Stimulated activated naive B cell treated with anti-CD40 and anti-IgM and Interleukin-4, amounts not matched to agents 10 μg/mL and 1 μg/mL and 100 μg/mL, for 72 hours (primary cell): ENCODE results near the gene HOXA7.

Source experiments
- ATAC-seq, 2 donors: fragments of 150-1000 bp; cut with Tn5 transposase; replicated peaks; 2 replicates each; pipeline ENCODE4 v1.10.0; 2021; ENCODE audit warnings: moderate library complexity in 1 of 2
- DNase-seq: peaks from one replicate; pipeline ENCODE4 v3.0.0; 2021
- H3K27ac Mint-ChIP-seq: one replicate; pipeline ENCODE4 v1.8.0; 2022; ENCODE audit warnings: mild to moderate bottlenecking, mixed read lengths
- H3K27me3 Mint-ChIP-seq, 2 donors: one replicate each; pipeline ENCODE4 v1.8.0; 2022; ENCODE audit warnings: mixed read lengths in 2 of 2
- H3K36me3 Mint-ChIP-seq, 2 donors: one replicate each; pipeline ENCODE4 v1.8.0; 2022; ENCODE audit warnings: mixed read lengths in 2 of 2, mild to moderate bottlenecking in 1 of 2
- H3K4me1 Mint-ChIP-seq, 2 donors: one replicate each; pipeline ENCODE4 v1.8.0; 2022; ENCODE audit warnings: mixed read lengths in 2 of 2, mild to moderate bottlenecking in 1 of 2
- H3K4me3 Mint-ChIP-seq, 2 donors: one replicate each; pipeline ENCODE4 v1.8.0; 2022; ENCODE audit warnings: mild to moderate bottlenecking in 2 of 2, mixed read lengths in 2 of 2, moderate library complexity in 1 of 2
- H3K9me3 Mint-ChIP-seq, 2 donors: one replicate each; pipeline ENCODE4 v1.8.0; 2022; ENCODE audit warnings: mixed read lengths in 2 of 2, mild to moderate bottlenecking in 1 of 2

The HOXA7 gene

DNA sequence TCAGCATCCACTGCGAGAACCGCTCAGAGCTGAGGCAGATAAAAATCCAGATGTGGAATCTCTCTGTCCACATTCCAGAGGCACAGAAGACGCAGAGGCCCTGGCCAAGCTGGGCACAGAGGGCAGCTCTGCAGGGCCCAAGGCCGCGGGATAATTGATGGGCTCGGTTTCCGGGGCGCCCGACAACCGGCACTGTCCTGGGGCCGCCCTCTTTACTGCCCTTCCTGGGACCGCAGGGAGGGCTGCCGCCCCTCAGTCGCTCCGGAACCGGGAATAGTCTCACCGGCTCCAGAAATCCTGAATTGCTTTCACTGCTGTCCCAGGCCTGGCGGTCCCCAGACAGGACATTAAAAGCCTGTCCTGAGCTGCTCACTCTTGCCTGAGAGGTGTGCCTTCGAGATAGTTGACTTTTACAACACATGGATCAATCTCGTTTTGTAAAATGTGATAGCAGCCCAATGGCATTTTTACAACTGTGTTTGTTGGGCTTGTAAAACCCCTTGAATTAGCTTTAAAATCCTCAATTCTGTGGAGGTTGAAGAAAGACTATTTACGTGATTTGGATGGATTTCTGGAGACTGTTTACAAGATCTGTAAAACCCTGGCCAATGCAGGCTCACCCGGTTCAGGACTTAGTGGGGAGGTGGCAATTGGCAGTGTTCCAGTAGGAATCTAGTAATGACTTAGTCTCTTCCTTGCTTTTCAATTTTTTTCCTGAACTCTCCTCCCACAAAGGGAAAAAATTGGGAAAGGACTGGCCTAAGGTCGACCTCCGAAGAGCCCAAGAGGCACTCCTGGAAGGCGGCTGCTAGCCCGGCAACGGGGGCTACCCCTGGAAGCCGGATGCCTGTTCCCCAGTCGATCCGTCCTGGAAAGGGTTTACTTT is 7.5 kb downstream of the HOXA7 start:
- H3K9me3 Mint-ChIP-seq, result peaks cover 0 to 4% of the 10 kb centered on the region in 2 donors

DNA sequence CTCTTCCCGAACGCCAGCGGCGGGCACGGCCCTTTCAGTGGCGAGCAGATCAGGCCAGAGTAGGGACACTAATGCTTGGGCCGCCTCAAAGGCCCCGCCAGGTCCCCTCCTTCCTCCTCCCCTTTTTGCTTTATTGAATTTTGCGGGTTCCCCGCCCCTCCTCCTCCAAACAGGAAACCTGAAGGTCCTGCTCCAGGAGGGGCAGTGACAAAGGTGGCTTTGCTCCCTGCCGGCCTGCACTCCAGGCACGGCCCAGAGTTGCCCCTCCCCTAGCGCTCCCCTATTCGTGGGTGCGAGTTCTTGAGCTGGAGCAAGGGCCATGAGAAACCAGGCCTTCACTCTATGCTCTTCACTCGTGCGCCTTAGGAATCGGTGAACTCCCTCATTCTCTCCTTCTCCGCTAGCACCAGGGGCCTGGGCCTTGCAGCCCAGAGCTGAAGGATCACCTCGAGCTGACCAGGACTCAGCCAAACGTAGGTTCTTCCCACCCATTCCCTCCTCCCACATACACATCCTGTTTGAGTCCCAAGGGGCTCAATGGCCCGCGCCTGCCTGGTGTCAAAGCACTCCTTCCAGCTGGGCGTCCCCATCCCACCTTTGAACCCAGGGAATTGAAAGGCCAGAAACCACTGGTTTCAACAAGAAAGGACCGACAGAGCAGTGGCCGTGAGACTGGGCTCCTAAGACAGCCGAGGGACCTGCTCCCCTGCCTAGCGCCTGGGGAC is 8.3 kb downstream of the HOXA7 start:
- Mint-ChIP-seq H3K36me3 (no peaks in the 10 kb centered on the region), H3K27ac (peak overlapping the region; percentile 88), H3K4me1 (peaks cover 36 to 43% of the 10 kb centered on the region in 2 donors), H3K27me3 (peaks cover 56 to 84% of the 10 kb centered on the region in 2 donors), H3K9me3 (peaks cover 0 to 4% of the 10 kb centered on the region in 2 donors), H3K4me3 (peak overlapping the region; percentile 77 to 83)
- DNase-seq (no peak), ATAC-seq (no peak)

More for the DNA sequence above, 7.5 kb downstream of the HOXA7 start:
- Mint-ChIP-seq H3K4me3 (peak overlapping the region in 1 of 2 donors; percentile 77), H3K27ac (no peak overlapping the region), H3K36me3 (no peaks in the 10 kb centered on the region), H3K27me3 (peaks cover 64 to 90% of the 10 kb centered on the region in 2 donors), H3K4me1 (peaks cover 36 to 43% of the 10 kb centered on the region in 2 donors)
- DNase-seq, result no peak
- no peak for ATAC-seq

DNA sequence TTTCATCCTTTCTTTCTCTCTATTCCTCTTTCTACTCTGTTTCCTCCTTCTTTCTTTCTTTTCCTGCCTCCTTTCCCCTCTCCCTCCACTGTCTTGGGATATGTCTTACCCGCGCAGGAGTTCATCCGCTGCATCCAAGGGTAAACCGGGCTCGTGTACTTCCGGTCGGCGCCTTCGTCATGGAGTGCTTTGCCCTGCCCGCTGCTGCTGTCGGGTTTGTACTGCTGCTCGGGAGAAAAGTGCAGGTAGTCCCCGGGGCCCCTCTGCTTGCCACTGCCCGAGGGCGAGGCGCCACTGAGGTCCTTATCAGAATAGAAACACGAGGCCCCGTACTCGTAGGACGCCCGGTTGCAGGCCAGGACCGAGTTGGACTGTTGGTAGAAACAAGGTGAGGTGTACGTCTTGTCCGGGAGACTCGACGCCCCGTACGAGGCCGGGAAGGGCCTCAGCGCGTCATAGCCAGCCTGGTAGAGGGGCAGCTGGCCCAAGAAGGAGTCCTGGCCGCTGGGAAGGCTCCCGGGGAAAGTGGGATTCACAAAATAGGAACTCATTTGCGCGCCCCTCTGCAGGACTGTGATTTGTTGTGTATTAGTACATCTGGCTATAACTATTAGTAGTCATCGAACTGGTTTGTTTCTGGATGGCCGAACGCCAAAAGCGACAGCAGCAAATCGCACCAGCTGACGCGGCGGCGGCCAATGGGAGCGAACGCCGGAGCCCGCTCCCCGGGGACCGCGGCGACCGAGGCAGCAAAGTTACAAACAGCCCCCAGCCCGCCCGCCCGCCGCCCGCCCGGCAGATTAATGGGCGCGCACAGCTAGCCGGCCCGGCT is 9.1 kb downstream of the HOXA7 start, which contains the start of gene HOXA6:
TSS of gene HOXA6 (minus strand) at position 576 of the 832 bp plus-strand sequence. CDS start at position 551, 25 bp downstream.
- Mint-ChIP-seq H3K4me3 (peak within 1 kb of the TSS; percentile 77 to 83), H3K27me3 (peaks cover 61 to 88% of the 10 kb centered on the region in 2 donors), H3K9me3 (peaks cover 0 to 4% of the 10 kb centered on the region in 2 donors), H3K27ac (peak within 1 kb of the TSS; percentile 88), H3K4me1 (peaks cover 40 to 49% of the 10 kb centered on the region in 2 donors), H3K36me3 (no peaks in the 10 kb centered on the region)
- DNase-seq, result no peak
- ATAC-seq, result no peak

DNA sequence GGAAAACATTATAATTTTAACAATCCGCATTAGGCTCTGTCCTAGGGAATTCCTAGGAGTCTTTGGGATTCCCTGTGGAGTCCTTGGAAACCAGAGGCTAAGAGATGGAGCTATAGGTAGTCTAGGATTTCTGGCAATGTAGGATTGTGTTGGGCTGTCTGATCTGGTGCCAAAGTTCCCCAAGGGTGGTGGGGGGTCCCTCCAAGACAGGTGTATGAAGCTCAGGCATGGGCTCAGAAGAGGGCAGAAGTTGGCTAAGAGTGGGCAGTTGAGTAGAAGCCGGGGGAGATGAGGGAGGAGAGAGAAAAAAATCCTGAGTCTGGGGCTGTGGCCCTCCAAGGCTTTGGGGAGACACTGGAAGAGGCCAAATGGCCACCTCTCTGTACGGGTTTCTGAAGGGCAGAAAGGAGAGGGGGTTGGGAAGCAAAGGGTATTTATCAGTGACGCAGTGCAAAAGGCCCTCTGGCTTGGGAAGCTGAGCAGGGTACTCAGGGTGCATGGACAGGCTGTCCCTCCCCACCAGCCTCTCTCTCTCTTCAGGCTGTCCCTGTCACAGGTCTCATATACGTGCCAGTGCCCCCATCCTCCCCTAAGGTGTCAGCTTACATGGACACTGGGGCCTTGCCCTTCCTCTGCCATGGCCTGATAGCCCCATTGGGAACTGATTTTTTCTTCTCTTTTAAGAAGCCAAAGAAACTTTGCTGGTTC is 9.8 kb downstream of the HOXA7 start:
- H3K27ac Mint-ChIP-seq, result peak overlapping the region; percentile 63
- H3K4me1 Mint-ChIP-seq, result peaks cover 33 to 43% of the 10 kb centered on the region in 2 donors

DNA sequence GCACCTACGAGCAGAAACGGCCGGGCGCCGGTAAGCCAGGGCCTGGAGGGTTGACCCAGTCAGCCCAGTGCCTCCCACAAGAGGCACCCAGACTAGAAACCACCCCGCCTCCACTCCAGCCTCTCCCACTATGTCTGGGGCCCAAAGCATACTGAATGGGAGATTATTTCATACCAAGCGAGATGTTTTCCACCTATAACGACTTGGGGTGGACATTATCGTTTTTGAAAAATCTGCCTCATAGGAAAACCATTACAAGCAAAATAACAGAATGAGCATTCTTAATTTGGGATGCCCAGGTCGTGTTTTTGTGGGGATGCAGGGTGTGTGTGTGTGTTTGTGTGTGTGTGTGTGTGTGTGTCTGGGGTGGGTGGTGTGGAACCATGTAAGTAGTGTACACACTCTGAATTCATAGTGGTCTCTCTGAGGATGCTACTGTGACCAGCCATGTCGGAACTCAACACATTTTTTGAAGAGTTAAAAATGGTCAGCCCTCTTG is 10.5 kb downstream of the HOXA7 start:
- peaks cover 0 to 1% of the 10 kb centered on the region in 2 donors for H3K9me3 Mint-ChIP-seq
- H3K27ac Mint-ChIP-seq, result no peak overlapping the region
- H3K27me3 Mint-ChIP-seq, result peaks cover 59 to 87% of the 10 kb centered on the region in 2 donors
- ATAC-seq (no peak), DNase-seq (no peak)
- peaks cover 27 to 36% of the 10 kb centered on the region in 2 donors for H3K4me1 Mint-ChIP-seq
- no peaks in the 10 kb centered on the region for H3K36me3 Mint-ChIP-seq
- no peak overlapping the region for H3K4me3 Mint-ChIP-seq

More for the DNA sequence above, 9.8 kb downstream of the HOXA7 start:
- ATAC-seq, result no peak
- DNase-seq, result no peak
- Mint-ChIP-seq H3K4me3 (peak overlapping the region; percentile 27 to 37), H3K9me3 (peaks cover 0 to 2% of the 10 kb centered on the region in 2 donors), H3K36me3 (no peaks in the 10 kb centered on the region), H3K27me3 (peaks cover 60 to 88% of the 10 kb centered on the region in 2 donors)

DNA sequence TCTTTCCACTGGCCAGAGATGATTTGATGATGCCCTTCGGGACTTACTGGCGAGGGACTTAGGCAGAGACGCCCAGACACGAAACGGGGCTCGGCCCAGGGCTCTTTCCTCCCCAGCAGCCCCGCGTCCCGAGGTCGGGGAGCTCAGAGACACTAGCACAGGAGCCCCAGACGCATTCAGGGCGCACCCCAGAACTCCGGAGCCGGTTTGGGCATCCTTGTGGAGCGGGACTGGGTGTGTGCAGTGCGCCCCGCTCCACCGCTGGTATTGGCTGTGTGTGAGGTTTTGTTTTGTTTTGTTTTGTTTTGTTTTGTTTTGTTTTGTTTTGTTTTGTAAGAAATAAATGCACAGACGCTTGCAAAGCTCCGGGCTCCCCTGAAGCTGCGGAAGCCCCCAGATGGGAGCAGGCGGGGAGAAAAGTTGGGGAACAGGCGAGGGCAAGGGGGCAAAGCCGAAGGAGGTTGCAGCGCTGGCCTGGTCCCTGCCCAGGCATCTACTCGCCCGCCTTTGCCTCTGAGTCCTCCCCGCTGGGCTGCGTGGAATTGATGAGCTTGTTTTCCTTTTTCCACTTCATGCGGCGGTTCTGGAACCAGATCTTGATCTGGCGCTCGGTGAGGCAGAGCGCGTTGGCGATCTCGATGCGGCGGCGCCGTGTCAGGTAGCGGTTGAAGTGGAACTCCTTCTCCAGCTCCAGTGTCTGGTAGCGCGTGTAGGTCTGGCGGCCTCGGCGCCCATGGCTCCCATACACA is 11.1 kb downstream of the HOXA7 start:
- no peaks in the 10 kb centered on the region for H3K36me3 Mint-ChIP-seq
- H3K27me3 Mint-ChIP-seq, result peaks cover 54 to 81% of the 10 kb centered on the region in 2 donors
- peak overlapping the region in 1 of 2 donors; percentile 30 for H3K4me3 Mint-ChIP-seq
- peak overlapping the region; percentile 83 for H3K27ac Mint-ChIP-seq
- peaks cover 0 to 1% of the 10 kb centered on the region in 2 donors for H3K9me3 Mint-ChIP-seq
- H3K4me1 Mint-ChIP-seq, result peaks cover 25 to 30% of the 10 kb centered on the region in 2 donors
- ATAC-seq (no peak), DNase-seq (no peak)

DNA sequence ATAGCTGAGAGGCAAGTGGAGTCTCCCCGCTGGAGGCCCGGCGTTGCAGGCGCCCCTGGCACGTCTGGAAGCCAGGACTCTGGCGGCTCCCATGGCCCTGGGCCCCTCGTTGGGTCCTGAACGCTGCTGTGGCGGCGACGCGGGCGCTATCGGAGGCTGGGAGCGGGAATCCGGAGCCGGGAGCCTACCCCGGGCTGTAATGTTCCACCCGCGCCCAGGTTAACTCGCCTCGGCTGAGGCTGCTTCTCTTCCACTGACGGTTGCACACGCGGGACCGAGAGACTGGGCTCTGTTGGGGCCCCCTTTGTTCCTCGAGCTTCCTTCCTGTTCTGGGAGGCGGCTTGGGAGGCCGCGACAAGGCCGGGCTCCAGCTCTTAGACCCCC is 11.7 kb downstream of the HOXA7 start:
- Mint-ChIP-seq H3K4me1 (peaks cover 22 to 27% of the 10 kb centered on the region in 2 donors), H3K9me3 (peaks cover 0 to 1% of the 10 kb centered on the region in 2 donors), H3K27me3 (peaks cover 52 to 76% of the 10 kb centered on the region in 2 donors), H3K27ac (peak overlapping the region; percentile 83), H3K36me3 (no peaks in the 10 kb centered on the region), H3K4me3 (peak overlapping the region in 1 of 2 donors; percentile 30)
- no peak for ATAC-seq
- DNase-seq, result no peak

DNA sequence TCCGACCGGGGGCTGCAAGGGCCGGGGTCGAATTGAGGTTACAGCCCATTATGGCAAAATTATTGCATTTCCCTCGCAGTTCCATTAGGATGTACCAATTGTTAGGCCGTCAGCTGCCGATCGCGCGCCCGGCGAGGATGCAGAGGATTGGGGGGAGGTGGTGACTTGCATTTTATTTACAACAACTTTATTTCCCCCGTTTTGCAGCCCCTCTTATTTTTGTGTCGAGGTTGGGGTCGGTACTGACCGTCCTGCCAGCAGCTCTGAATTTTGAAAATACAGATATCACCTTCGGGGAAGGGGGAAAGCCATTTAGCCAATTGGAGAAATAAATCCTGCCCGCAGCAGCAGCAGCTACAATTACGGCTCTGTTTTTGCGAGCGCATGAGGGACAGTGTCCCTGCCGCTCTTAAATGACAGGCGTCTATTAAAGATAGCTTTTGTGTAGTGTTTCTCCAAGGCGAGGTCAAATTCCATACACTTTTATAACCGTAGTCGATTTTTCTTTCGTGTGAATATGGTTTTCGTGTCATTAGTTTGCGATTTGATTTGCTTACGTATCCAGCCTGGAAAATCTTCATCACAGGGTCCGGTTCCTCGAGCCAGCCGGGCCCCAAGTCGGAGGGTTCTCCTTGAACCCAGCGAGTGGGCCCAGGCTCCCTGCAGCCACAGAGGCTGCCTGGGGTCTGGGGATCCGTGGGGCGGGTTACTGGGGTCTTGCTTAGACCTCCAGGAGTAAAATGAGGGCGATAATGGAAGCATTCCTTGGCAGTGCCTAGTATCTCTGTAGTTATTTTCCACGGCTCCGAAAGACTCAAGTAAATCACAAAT is 12.3 kb downstream of the HOXA7 start:
- Mint-ChIP-seq H3K36me3 (no peaks in the 10 kb centered on the region), H3K27ac (no peak overlapping the region), H3K4me1 (peaks cover 22 to 27% of the 10 kb centered on the region in 2 donors), H3K27me3 (peaks cover 52 to 71% of the 10 kb centered on the region in 2 donors), H3K4me3 (no peak overlapping the region), H3K9me3 (peaks cover 0 to 1% of the 10 kb centered on the region in 2 donors)
- DNase-seq (no peak), ATAC-seq (no peak)

DNA sequence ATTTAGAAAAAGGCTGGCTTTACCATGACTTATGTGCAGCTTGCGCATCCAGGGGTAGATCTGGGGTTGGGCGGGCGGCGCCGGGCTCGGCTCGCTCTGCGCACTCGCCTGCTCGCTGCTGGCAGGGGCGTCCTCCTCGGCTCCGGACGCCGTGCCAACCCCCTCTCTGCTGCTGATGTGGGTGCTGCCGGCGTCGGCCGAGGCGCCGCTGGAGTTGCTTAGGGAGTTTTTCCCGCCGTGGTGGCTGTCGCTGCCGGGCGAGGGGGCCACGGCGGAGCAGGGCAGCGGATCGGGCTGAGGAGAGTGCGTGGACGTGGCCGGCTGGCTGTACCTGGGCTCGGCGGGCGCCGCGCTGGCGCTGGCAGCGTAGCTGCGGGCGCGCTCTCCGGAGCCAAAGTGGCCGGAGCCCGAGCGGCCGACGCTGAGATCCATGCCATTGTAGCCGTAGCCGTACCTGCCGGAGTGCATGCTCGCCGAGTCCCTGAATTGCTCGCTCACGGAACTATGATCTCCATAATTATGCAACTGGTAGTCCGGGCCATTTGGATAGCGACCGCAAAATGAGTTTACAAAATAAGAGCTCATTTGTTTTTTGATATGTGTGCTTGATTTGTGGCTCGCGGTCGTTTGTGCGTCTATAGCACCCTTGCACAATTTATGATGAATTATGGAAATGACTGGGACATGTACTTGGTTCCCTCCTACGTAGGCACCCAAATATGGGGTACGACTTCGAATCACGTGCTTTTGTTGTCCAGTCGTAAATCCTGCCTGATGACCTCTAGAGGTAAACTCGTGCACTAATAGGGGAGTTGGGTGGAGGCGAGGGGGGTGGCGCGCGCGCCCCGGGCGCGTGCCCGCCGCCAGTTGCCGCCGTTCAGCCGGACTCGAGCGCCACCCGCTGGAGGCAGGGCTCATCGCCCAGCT is 13.2 kb downstream of the HOXA7 start, which contains the start of gene HOXA5:
TSS of gene HOXA5 (minus strand) at position 659 of the 927 bp plus-strand sequence. CDS start at position 585, 74 bp downstream.
- Mint-ChIP-seq H3K27ac (peak within 1 kb of the TSS; percentile 80), H3K27me3 (peaks cover 52 to 68% of the 10 kb centered on the region in 2 donors), H3K9me3 (peaks cover 0 to 1% of the 10 kb centered on the region in 2 donors), H3K36me3 (no peaks in the 10 kb centered on the region), H3K4me1 (peaks cover 19 to 22% of the 10 kb centered on the region in 2 donors), H3K4me3 (peak within 1 kb of the TSS; percentile 61 to 80)
- peak; percentile 41 for DNase-seq
- ATAC-seq, result peak; percentile 44 to 74

DNA sequence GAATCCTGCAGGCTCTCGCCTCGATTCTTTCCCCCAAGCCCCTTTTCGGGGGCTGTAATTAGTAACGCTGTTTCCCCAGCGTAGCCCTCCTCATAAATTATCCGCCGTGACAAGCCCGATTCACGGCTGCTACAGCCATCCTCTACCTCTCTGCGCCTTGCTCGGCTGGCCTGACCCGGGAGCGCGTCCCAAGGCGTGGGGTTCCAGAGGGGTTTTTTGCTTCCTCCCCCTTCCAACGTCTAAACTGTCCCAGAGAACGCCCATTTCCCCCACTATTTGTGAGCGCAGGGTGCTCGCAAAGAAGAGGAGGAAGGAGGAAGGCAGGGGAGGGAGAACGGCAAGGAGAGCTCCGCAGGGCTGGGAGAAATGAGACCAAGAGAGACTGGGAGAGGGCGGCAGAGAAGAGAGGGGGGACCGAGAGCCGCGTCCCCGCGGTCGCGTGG is 13.9 kb downstream of the HOXA7 start:
- ATAC-seq (peak in 1 of 2 donors; percentile 12), DNase-seq (no peak)
- Mint-ChIP-seq H3K36me3 (no peaks in the 10 kb centered on the region), H3K4me3 (peak overlapping the region; percentile 61 to 80), H3K27ac (peak overlapping the region; percentile 80), H3K4me1 (peaks cover 15 to 17% of the 10 kb centered on the region in 2 donors), H3K9me3 (peaks cover 0 to 1% of the 10 kb centered on the region in 2 donors), H3K27me3 (peaks cover 52 to 68% of the 10 kb centered on the region in 2 donors)
